K562 (cell line): ENCODE measurements around the gene C2orf42. TPM values are rescaled to one million over a fixed set of nuclear protein-coding genes. Genes with fewer than 3 reads are reported as not detected.
A peak's percentile ranks its signal among the peaks of the same experiment; 100 is the strongest.

Source experiments
- BRCA1 ChIP-seq, 2 experiments: fragments of 450-650 bp in 1 of 2; sonication (generic) in 1 of 2; formaldehyde crosslinking in 1 of 2; IDR thresholded peaks; 2 replicates each; pipeline versions ENCODE4 v1.5.0 to v1.6.1; 2017 to 2020; ENCODE audit warnings: mild to moderate bottlenecking in 1 of 2, missing genetic modification reagents in 1 of 2
- DEAF1 ChIP-seq: fragments of 450-650 bp; formaldehyde crosslinking; IDR thresholded peaks from 2 replicates; pipeline ENCODE4 v1.4.0; 2020; ENCODE audit warnings: mild to moderate bottlenecking, moderate library complexity
- DPF2 ChIP-seq: fragments of 450-650 bp; IDR thresholded peaks from 2 replicates; pipeline ENCODE4 v1.6.1; 2016
- E2F8 ChIP-seq: fragments of 450-650 bp; IDR thresholded peaks from 2 replicates; pipeline ENCODE4 v1.7.1; 2018; ENCODE audit warnings: mild to moderate bottlenecking, low read depth; ENCODE audit not compliant: partially characterized antibody
- ELF1 ChIP-seq: fragments of 200-800 bp; sonication (Bioruptor generic); IDR thresholded peaks from 2 replicates; pipeline ENCODE4 v1.6.1; 2016; ENCODE audit warnings: missing genetic modification characterization, missing compliant biosample characterization
- GTF2B ChIP-seq: IDR thresholded peaks from 2 replicates; pipeline ENCODE4 v1.6.1; 2011; ENCODE audit not compliant: insufficient read length; ENCODE audit errors: extremely low read depth
- ILK ChIP-seq: fragments of 450-650 bp; IDR thresholded peaks from 2 replicates; pipeline ENCODE4 v1.6.1; 2016; ENCODE audit warnings: missing genetic modification characterization, low read depth, mild to moderate bottlenecking, missing compliant biosample characterization, moderate library complexity, borderline replicate concordance
- MEIS2 ChIP-seq: fragments of 450-650 bp; IDR thresholded peaks from 2 replicates; pipeline ENCODE4 v1.6.1; 2014; ENCODE audit warnings: mild to moderate bottlenecking; ENCODE audit not compliant: partially characterized antibody
- NEUROD1 ChIP-seq: fragments of 150-350 bp; IDR thresholded peaks from 2 replicates; pipeline ENCODE4 v1.6.1; 2014; ENCODE audit warnings: borderline replicate concordance, low read length, low read depth; ENCODE audit not compliant: partially characterized antibody
- PTTG1 ChIP-seq: fragments of 450-650 bp; IDR thresholded peaks from 2 replicates; pipeline ENCODE4 v1.6.1; 2016; ENCODE audit warnings: low read depth, mild to moderate bottlenecking, missing genetic modification characterization, missing compliant biosample characterization
- SNRNP70 ChIP-seq: fragments of 200-400 bp; formaldehyde crosslinking; optimal IDR thresholded peaks from 2 replicates; pipeline ENCODE3; 2017; ENCODE audit warnings: low read depth, low read length
- TEAD1 ChIP-seq, 2 experiments: fragments of 450-650 bp in 1 of 2; sonication (generic) in 1 of 2; formaldehyde crosslinking; IDR thresholded peaks; 2 replicates each; pipeline versions ENCODE4 v1.4.0 to v1.8.0; 2020 to 2022; ENCODE audit warnings: mild to moderate bottlenecking in 2 of 2, missing genetic modification reagents in 1 of 2
- VEZF1 ChIP-seq: fragments of 200-800 bp; sonication (Bioruptor generic); IDR thresholded peaks from 2 replicates; pipeline ENCODE4 v1.6.1; 2017; ENCODE audit warnings: missing genetic modification characterization, missing compliant biosample characterization
- XRCC5 ChIP-seq: fragments of 200-400 bp; formaldehyde crosslinking; IDR thresholded peaks from 2 replicates; pipeline ENCODE4 v1.6.1; 2017; ENCODE audit warnings: low read depth, mild to moderate bottlenecking, low read length
- ZBTB9 ChIP-seq: fragments of 450-650 bp; formaldehyde crosslinking; IDR thresholded peaks from 2 replicates; pipeline ENCODE4 v1.4.0; 2020; ENCODE audit warnings: mild to moderate bottlenecking, moderate library complexity
- ZEB2 ChIP-seq: fragments of 450-650 bp; IDR thresholded peaks from 2 replicates; pipeline ENCODE4 v1.6.1; 2016
- ZNF134 ChIP-seq: fragments of 250-450 bp; sonication (Bioruptor Pico); conservative IDR thresholded peaks from 2 replicates; pipeline ENCODE4 v1.4.0; 2020
- ZNF174 ChIP-seq: fragments of 250-450 bp; sonication (Bioruptor Pico); IDR thresholded peaks from 2 replicates; pipeline ENCODE4 v1.4.0; 2020; ENCODE audit warnings: mild to moderate bottlenecking
- ZZZ3 ChIP-seq: fragments of 450-650 bp; IDR thresholded peaks from 2 replicates; pipeline ENCODE4 v1.6.1; 2016; ENCODE audit warnings: antibody characterized with exemption, mild to moderate bottlenecking, moderate library complexity
- polyA plus RNA-seq, 8 experiments: library from polyadenylated mRNA; depleted of rRNA in 4 of 8; stranded (reverse) in 5 of 8; unstranded in 3 of 8; fragments of >200 nt; fragmentation: Nextera tagmentation in 2 of 8; fragmentation: Illumina TruSeq in 1 of 8; extraction: Ambion mirVana in 2 of 8; extraction: Trizol in 1 of 8; gene quantifications; 2 replicates each; pipeline versions ENCODE4 v1.2.1 to v1.2.3, GENCODE V29; 2011 to 2014; ENCODE audit warnings: inconsistent platforms in 1 of 8, missing spikeins in 1 of 8
- total RNA-seq, 7 experiments: library from RNA; depleted of rRNA in 6 of 7; stranded (reverse); fragments of >200 nt in 6 of 7; fragmentation: Illumina TruSeq in 2 of 7; extraction: Trizol in 2 of 7; gene quantifications; 2 replicates each; pipeline versions ENCODE4 v1.2.1 to v1.2.3, GENCODE V29; 2011 to 2021; ENCODE audit warnings: low replicate concordance in 1 of 7

C2orf42 gene
- total and polyA plus RNA-seq, 9 of the 15 experiments (the other 6 are each of a cell fraction or from before 2014, with no cell fraction given): 4.6 to 10.9 (median 7.5) TPM

GRCh38 chr2:70104231-70105111 lies 86.3 kb downstream of the C2orf42 start (continued):
- no peak for TF ChIP-seq ILK (tag)
- 0 out of 2 replicates have a peak, but pooled peaks have one; percentile 49 for TF ChIP-seq ZBTB9 (CRISPR knock-in tag)
- 0 out of 2 replicates have a peak, but pooled peaks have one; percentile 8 for TF ChIP-seq DEAF1
- TF ChIP-seq BRCA1 (IDR thresholded peaks at IDR 0.05): no peak
- no peak for TF ChIP-seq BRCA1 (CRISPR knock-in tag; IDR thresholded peaks at IDR 0.05)
- TF ChIP-seq GTF2B: no peak
- TF ChIP-seq SNRNP70: no peak
- no peak for TF ChIP-seq ZNF134 (CRISPR knock-in tag)
- peak; percentile 95 for TF ChIP-seq NEUROD1
- peak; percentile 62 for TF ChIP-seq DPF2
- peak; percentile 41 for TF ChIP-seq ELF1 (tag)
- no peak for TF ChIP-seq ZNF174
- TF ChIP-seq TEAD1 (CRISPR knock-in tag; IDR thresholded peaks at IDR 0.05): peak in 1 of 2 experiments; percentile 50; a peak in 1 of 4 replicates
- peak; percentile 88 for TF ChIP-seq ZEB2
- TF ChIP-seq ZZZ3: 0 out of 2 replicates have a peak, but pooled peaks have one; percentile 21
- TF ChIP-seq MEIS2: peak; percentile 53
- 0 out of 2 replicates have a peak, but pooled peaks have one; percentile 13 for TF ChIP-seq PTTG1 (tag)
- peak; percentile 34 for TF ChIP-seq E2F8
- 0 out of 2 replicates have a peak, but pooled peaks have one; percentile 53 for TF ChIP-seq XRCC5
- peak; percentile 21; the same call in 1 of the 2 replicates for TF ChIP-seq VEZF1 (CRISPR knock-in tag)
